ENCODE results near the gene ANKRD33B. TPM values are rescaled to one million over a fixed set of nuclear protein-coding genes. Genes with fewer than 3 reads are reported as not detected.
"Not testable (repeated sequence)": the region's sequence is repeated elsewhere in the genome, so short reads cannot be mapped to it uniquely, and the experiment has no call there.

The ANKRD33B gene
- total RNA-seq, 6 donors from 2014 or later = 3.1 to 10.5 (median 7.9) TPM

DNA sequence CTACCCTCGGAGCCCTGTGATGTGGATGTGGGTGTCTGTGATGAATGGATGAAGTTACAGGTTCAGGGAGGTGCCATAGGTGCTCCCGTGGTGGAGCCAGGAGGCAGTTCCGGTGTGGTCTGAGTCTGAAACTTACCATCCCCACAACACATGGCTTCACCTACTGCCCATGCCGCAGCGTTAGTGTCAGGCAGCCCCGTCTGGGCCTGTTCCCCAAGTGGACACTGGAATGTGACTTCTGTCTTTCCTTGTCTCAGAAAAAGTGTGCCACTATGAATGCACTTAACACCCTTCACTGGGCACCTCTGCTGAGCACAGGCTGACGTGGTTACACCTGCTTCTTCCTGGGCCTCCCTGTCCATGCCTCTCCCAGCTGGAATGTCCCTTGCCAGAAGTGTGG lies 8.6 kb downstream of the ANKRD33B start:
- no peak overlapping the region for H3K4me3 ChIP-seq
- H3K27ac ChIP-seq = no peak overlapping the region
- H3K27me3 ChIP-seq = no peaks in the 10 kb centered on the region
- TF ChIP-seq EP300 (IDR thresholded peaks at IDR 0.05) (no peak), POLR2A (IDR thresholded peaks at IDR 0.05) (no peak), POLR2AphosphoS5 (IDR thresholded peaks at IDR 0.05) (no peak), CTCF (IDR thresholded peaks at IDR 0.05) (no peak)
- 83 to 88% methylated on average over 6 to 7 of the region's 7 CpGs for WGBS, 2 donors
- H3K4me1 ChIP-seq = peaks cover 0 to 3% (median 0%) of the 10 kb centered on the region in 4 donors
- H3K9me3 ChIP-seq = no peaks in the 10 kb centered on the region
- ATAC-seq (ENCODE audit: low FRiP score in 2 of 2) (no peak), DNase-seq (no peak)
- H3K36me3 ChIP-seq = no peaks in the 10 kb centered on the region

- H3K4me3 ChIP-seq = no peak overlapping the region
- ATAC-seq (ENCODE audit: low FRiP score in 2 of 2) = no peak
- no peaks in the 10 kb centered on the region for H3K9me3 ChIP-seq
- TF ChIP-seq CTCF (IDR thresholded peaks at IDR 0.05) = no peak
- no peak for TF ChIP-seq POLR2AphosphoS5 (IDR thresholded peaks at IDR 0.05)
- TF ChIP-seq EP300 (IDR thresholded peaks at IDR 0.05) = no peak
- no peak for TF ChIP-seq POLR2A (IDR thresholded peaks at IDR 0.05)
- DNase-seq = no peak
- peaks cover 6 to 11% (median 10%) of the 10 kb centered on the region in 4 donors for H3K4me1 ChIP-seq
- H3K36me3 ChIP-seq = no peaks in the 10 kb centered on the region
- 87 to 90% methylated on average over 8 of the region's 8 CpGs for WGBS, 2 donors
- no peak overlapping the region for H3K27ac ChIP-seq
- H3K27me3 ChIP-seq = no peaks in the 10 kb centered on the region
Measured at GRCh38 chr5:10573487-10574145, 9.7 kb downstream of the ANKRD33B start.

DNA sequence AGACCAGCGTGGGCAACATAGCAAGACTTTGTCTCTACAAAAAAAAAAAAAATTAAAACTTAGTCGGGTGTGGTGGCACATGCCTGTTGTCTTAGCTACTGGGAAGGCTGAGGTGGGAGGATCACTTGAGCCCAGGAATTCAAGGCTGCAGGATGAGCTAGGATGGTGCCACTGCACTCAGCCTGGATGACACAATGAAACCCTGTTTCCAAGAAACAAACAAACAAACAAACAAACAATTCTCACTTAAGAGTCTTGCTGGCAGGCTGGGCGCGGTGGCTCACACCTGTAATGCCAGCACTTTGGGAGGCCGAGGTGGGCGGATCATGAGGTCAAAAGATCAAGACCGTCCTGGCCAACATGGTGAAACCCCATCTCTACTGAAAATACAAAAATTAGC lies 11.0 kb downstream of the ANKRD33B start:
- not testable (repeated sequence) for H3K4me3 ChIP-seq; H3K27ac ChIP-seq; H3K9me3 ChIP-seq; H3K36me3 ChIP-seq; H3K27me3 ChIP-seq; DNase-seq; ATAC-seq (ENCODE audit: low FRiP score in 2 of 2)
- WGBS, 2 donors = 60 to 94% methylated on average over 1 to 7 of the region's 7 CpGs
- H3K4me1 ChIP-seq = peaks cover 6 to 11% (median 10%) of the 10 kb centered on the region in 4 donors

GRCh38 chr5:10576121-10576789 lies 12.4 kb downstream of the ANKRD33B start:
- Histone ChIP-seq H3K9me3 (no peaks in the 10 kb centered on the region), H3K27ac (no peak overlapping the region), H3K36me3 (no peaks in the 10 kb centered on the region), H3K27me3 (no peaks in the 10 kb centered on the region), H3K4me3 (no peak overlapping the region), H3K4me1 (peaks cover 6 to 11% (median 10%) of the 10 kb centered on the region in 4 donors)
- TF ChIP-seq CTCF (IDR thresholded peaks at IDR 0.05) = no peak
- no peak for TF ChIP-seq EP300 (IDR thresholded peaks at IDR 0.05)
- TF ChIP-seq POLR2AphosphoS5 (IDR thresholded peaks at IDR 0.05) = no peak
- no peak for TF ChIP-seq POLR2A (IDR thresholded peaks at IDR 0.05)
- WGBS, 2 donors = 92 to 93% methylated on average over 7 of the region's 7 CpGs
- DNase-seq (peak in 1 of 2 donors; percentile 4), ATAC-seq (ENCODE audit: low FRiP score in 2 of 2) (no peak)

- DNase-seq (peak in 1 of 2 donors; percentile 9), ATAC-seq (ENCODE audit: low FRiP score in 2 of 2) (no peak)
- no peaks in the 10 kb centered on the region for H3K36me3 ChIP-seq
- H3K4me1 ChIP-seq = peaks cover 6 to 11% (median 10%) of the 10 kb centered on the region in 4 donors
- no peaks in the 10 kb centered on the region for H3K9me3 ChIP-seq
- WGBS, 2 donors = 57 to 83% methylated on average over 7 of the region's 7 CpGs
- no peak for TF ChIP-seq POLR2A (IDR thresholded peaks at IDR 0.05)
- no peak for TF ChIP-seq EP300 (IDR thresholded peaks at IDR 0.05)
- no peak for TF ChIP-seq POLR2AphosphoS5 (IDR thresholded peaks at IDR 0.05)
- no peaks in the 10 kb centered on the region for H3K27me3 ChIP-seq
- no peak overlapping the region for H3K4me3 ChIP-seq
- no peak overlapping the region for H3K27ac ChIP-seq
Measured at GRCh38 chr5:10576790-10577189, 12.9 kb downstream of the ANKRD33B start.

Data from upper lobe of left lung (tissue), 6 donors.